Vagina (tissue), 2 donors: ENCODE data around the gene MNX1. TPM values are rescaled to one million over a fixed set of nuclear protein-coding genes. Genes with fewer than 3 reads are reported as not detected.

Source experiments
- DNase-seq, 2 donors: peaks; one replicate each; pipeline ENCODE4 v3.0.0-alpha.2; 2017; ENCODE audit errors: extremely low spot score in 2 of 2
- H3K27ac ChIP-seq: fragments of 200-600 bp; sonication (generic); one replicate; pipeline ENCODE4 v1.5.1; 2019
- H3K27me3 ChIP-seq: fragments of 200-600 bp; sonication (generic); one replicate; pipeline ENCODE4 v1.5.1; 2019
- H3K36me3 ChIP-seq, 2 donors: fragments of 200-600 bp; sonication (generic); one replicate each; pipeline ENCODE4 v1.5.1; 2017 to 2019
- H3K4me1 ChIP-seq: fragments of 200-600 bp; sonication (generic); one replicate; pipeline ENCODE4 v1.5.1; 2019
- H3K4me3 ChIP-seq, 2 donors: fragments of 200-600 bp; sonication (generic); 1 replicate in 1 of 2; 2 replicates in 1 of 2; pipeline ENCODE4 v1.5.1; 2016 to 2019
- H3K9me3 ChIP-seq: fragments of 200-600 bp; sonication (generic); one replicate; pipeline ENCODE4 v1.5.1; 2019
- POLR2A ChIP-seq, 2 donors: fragments of 450-650 bp; IDR thresholded peaks; one replicate each; pipeline ENCODE4 v1.6.1; 2017; ENCODE audit warnings: antibody characterized with exemption in 2 of 2, mild to moderate bottlenecking in 2 of 2, moderate library complexity in 2 of 2
- POLR2AphosphoS5 ChIP-seq, 2 donors: sonication (generic); formaldehyde crosslinking; IDR thresholded peaks; one replicate each; pipeline ENCODE4 v1.9.0; 2017; ENCODE audit warnings: antibody characterized with exemption in 2 of 2, mild to moderate bottlenecking in 2 of 2, low read depth in 1 of 2; ENCODE audit not compliant: insufficient read depth in 1 of 2
- intact Hi-C: fragments of 100-400 bp; cut with DNase I; formaldehyde crosslinking; loops from one replicate; pipeline ENCODE4 v1.15.1; 2023
- total RNA-seq: library from RNA; depleted of rRNA; stranded (reverse); fragments of >200 nt; gene quantifications from one replicate; pipeline ENCODE4 v1.2.3, GENCODE V29; 2016
- TF ChIP-seq, protein P1 (sequence below), 3 experiments: fragments of 450-650 bp in 2 of 3; fragments of 200-600 bp in 1 of 3; sonication (generic) in 1 of 3; IDR thresholded peaks; one replicate each; pipeline ENCODE4 v1.5.1; 2017 to 2019; ENCODE audit warnings: antibody characterized with exemption in 3 of 3, mild to moderate bottlenecking in 2 of 3, moderate library complexity in 2 of 3

Gene MNX1
- total RNA-seq, 1 donor from 2014 or later = not detected

DNA sequence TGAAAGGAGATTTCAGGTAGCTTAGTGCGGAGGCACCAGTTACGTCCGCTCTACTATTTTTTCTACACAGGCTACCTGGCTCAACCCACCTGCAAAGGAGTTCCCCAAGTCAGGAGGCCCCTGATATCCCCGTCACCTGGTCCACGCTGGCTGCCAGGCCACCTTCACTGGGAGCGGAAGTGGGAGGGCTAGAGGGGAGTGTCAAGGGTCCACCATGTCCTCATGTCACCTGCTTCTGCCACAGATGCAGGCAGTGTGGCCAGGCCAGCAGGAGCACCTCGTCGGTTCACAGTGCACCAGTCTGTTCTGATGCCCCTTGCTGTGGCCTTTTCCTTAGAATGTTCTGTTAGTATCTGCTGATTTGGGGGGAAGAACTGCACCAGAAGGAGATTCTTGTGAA is 44.1 kb downstream of the MNX1 start:
- intact Hi-C loops = loop anchor here (10.0 kb wide), 1 partner anchor 308 kb away; no protein-coding TSS in a partner anchor
- Histone ChIP-seq H3K9me3 (no peaks in the 10 kb centered on the region), H3K4me3 (no peak overlapping the region), H3K27me3 (no peaks in the 10 kb centered on the region), H3K27ac (no peak overlapping the region), H3K36me3 (peaks cover 0 to 55% of the 10 kb centered on the region in 2 donors), H3K4me1 (no peaks in the 10 kb centered on the region)
- DNase-seq = no peak
- TF ChIP-seq, protein P1, sequence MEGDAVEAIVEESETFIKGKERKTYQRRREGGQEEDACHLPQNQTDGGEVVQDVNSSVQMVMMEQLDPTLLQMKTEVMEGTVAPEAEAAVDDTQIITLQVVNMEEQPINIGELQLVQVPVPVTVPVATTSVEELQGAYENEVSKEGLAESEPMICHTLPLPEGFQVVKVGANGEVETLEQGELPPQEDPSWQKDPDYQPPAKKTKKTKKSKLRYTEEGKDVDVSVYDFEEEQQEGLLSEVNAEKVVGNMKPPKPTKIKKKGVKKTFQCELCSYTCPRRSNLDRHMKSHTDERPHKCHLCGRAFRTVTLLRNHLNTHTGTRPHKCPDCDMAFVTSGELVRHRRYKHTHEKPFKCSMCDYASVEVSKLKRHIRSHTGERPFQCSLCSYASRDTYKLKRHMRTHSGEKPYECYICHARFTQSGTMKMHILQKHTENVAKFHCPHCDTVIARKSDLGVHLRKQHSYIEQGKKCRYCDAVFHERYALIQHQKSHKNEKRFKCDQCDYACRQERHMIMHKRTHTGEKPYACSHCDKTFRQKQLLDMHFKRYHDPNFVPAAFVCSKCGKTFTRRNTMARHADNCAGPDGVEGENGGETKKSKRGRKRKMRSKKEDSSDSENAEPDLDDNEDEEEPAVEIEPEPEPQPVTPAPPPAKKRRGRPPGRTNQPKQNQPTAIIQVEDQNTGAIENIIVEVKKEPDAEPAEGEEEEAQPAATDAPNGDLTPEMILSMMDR (IDR thresholded peaks at IDR 0.05) = no peak
- no peak for TF ChIP-seq POLR2A (IDR thresholded peaks at IDR 0.05)
- TF ChIP-seq POLR2AphosphoS5 (IDR thresholded peaks at IDR 0.05; ENCODE audit: insufficient read depth in 1 of 2, low read depth in 1 of 2) = no peak

DNA sequence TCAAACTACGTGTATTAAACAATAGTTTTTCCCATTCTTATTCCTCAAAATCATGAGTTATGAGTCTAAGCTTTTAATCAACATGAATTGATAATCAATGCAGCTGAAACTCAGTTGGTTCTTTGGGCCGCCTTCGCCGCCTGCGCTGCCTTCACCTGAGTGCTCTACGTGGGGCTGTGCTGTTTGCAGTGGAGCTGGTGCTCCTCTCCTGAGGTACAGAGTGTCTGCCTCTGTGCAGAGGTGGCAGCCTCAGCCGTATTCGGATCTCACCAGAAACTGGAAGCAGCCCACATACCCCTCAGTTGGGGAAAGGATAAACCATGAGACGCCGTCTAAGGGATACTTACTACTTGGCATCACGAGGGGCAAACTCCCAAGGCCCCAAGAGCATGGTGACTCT is 45.5 kb downstream of the MNX1 start:
- Histone ChIP-seq H3K27me3 (no peaks in the 10 kb centered on the region), H3K36me3 (peaks cover 0 to 66% of the 10 kb centered on the region in 2 donors), H3K27ac (no peak overlapping the region), H3K4me1 (no peaks in the 10 kb centered on the region), H3K4me3 (no peak overlapping the region), H3K9me3 (no peaks in the 10 kb centered on the region)
- intact Hi-C loops = loop anchor here (10.0 kb wide), 1 partner anchor 310 kb away; no protein-coding TSS in a partner anchor
- TF ChIP-seq, protein P1 (IDR thresholded peaks at IDR 0.05) = no peak
- TF ChIP-seq POLR2AphosphoS5 (IDR thresholded peaks at IDR 0.05; ENCODE audit: insufficient read depth in 1 of 2, low read depth in 1 of 2) (no peak), POLR2A (IDR thresholded peaks at IDR 0.05) (no peak)
- no peak for DNase-seq

DNA sequence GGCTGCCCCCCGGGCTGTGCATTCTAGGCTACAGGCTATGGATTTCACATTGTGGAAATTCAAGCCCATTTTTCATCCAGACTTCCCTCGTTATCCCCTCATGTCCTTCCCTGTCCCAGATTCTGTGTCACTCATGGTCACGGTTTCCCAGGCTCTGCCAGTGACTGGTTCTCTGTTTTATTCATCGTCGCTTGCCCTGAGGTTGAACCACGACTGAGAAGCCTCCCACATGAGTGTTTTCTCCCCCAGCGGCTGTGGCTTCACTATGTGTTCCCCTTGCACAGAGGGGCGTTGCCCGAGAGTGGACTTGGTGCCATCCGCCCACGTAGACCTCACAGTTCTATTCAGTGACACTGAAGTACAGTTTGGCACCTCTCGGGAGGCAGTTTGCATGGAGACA is 47.0 kb downstream of the MNX1 start:
- H3K4me3 ChIP-seq = no peak overlapping the region
- DNase-seq = no peak
- H3K27ac ChIP-seq = no peak overlapping the region
- no peaks in the 10 kb centered on the region for H3K27me3 ChIP-seq
- intact Hi-C loops = loop anchor here (10.0 kb wide), 1 partner anchor 311 kb away; no protein-coding TSS in a partner anchor
- peaks cover 0 to 80% of the 10 kb centered on the region in 2 donors for H3K36me3 ChIP-seq
- H3K9me3 ChIP-seq = no peaks in the 10 kb centered on the region
- TF ChIP-seq POLR2A (IDR thresholded peaks at IDR 0.05) (no peak), POLR2AphosphoS5 (IDR thresholded peaks at IDR 0.05; ENCODE audit: insufficient read depth in 1 of 2, low read depth in 1 of 2) (no peak)
- TF ChIP-seq, protein P1 (IDR thresholded peaks at IDR 0.05) = no peak
- H3K4me1 ChIP-seq = no peaks in the 10 kb centered on the region

DNA sequence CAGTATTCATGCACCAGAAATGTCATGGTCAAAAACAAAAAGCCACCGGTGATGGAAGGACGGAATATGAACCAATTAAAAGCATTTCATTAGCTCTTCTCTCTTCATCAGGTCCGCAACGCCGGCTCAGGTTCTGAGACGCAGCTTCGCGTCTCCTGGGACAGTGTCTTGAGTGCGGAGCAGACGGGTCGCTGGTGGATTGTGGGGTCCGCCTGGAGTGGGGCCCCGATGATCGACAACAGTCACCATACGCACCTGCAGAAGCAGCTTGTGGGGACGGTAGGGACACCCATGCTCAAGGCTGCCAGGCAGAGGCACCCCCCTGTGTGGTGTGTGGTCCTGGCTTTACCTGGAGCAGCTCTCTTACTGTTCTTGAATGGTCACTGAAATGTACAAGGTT is 47.6 kb downstream of the MNX1 start:
- no peak for DNase-seq
- H3K4me3 ChIP-seq = no peak overlapping the region
- no peaks in the 10 kb centered on the region for H3K9me3 ChIP-seq
- H3K36me3 ChIP-seq = peaks cover 0 to 83% of the 10 kb centered on the region in 2 donors
- H3K27ac ChIP-seq = no peak overlapping the region
- intact Hi-C loops = loop anchor here (10.0 kb wide), 1 partner anchor 312 kb away; no protein-coding TSS in a partner anchor
- H3K27me3 ChIP-seq = no peaks in the 10 kb centered on the region
- no peaks in the 10 kb centered on the region for H3K4me1 ChIP-seq
- no peak for TF ChIP-seq POLR2A (IDR thresholded peaks at IDR 0.05)
- no peak for TF ChIP-seq POLR2AphosphoS5 (IDR thresholded peaks at IDR 0.05; ENCODE audit: insufficient read depth in 1 of 2, low read depth in 1 of 2)
- TF ChIP-seq, protein P1 (IDR thresholded peaks at IDR 0.05) = no peak

DNA sequence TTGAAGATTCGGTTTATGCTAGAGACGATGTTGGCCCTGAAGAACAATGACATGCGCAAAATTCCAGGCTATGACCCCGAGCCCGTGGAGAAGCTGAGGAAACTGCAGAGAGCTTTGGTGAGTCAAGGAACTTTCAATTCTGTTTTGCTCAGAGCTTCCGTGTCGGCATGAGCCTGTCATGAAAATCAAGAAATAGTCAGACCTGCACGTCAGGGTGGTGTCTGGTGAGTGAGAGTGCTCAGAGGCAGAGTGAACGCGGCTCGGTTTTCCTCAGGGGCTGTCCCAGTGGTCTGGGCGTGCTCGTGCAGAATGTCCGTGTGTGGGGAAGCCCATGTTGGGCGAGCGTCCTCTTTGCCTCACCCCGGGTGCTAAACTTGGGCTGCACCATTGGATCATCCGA is 48.3 kb downstream of the MNX1 start:
- Histone ChIP-seq H3K4me1 (no peaks in the 10 kb centered on the region), H3K9me3 (no peaks in the 10 kb centered on the region), H3K36me3 (peaks cover 0 to 85% of the 10 kb centered on the region in 2 donors), H3K27me3 (no peaks in the 10 kb centered on the region), H3K4me3 (no peak overlapping the region), H3K27ac (no peak overlapping the region)
- no peak for TF ChIP-seq POLR2AphosphoS5 (IDR thresholded peaks at IDR 0.05; ENCODE audit: insufficient read depth in 1 of 2, low read depth in 1 of 2)
- TF ChIP-seq POLR2A (IDR thresholded peaks at IDR 0.05) = no peak
- TF ChIP-seq, protein P1 (IDR thresholded peaks at IDR 0.05) = no peak
- intact Hi-C loops = loop anchor here (10.0 kb wide), 1 partner anchor 313 kb away; no protein-coding TSS in a partner anchor
- no peak for DNase-seq
